HepG2 (cell line): ENCODE results near the gene SHC1.

ENCODE experiments used
- ATF7 ChIP-seq, 2 experiments: fragments of 450-650 bp in 1 of 2; sonication (generic) in 1 of 2; formaldehyde crosslinking in 1 of 2; IDR thresholded peaks; 2 replicates each; pipeline versions ENCODE4 v1.4.0 to v1.6.1; 2016 to 2020; ENCODE audit warnings: antibody characterized with exemption in 1 of 2, mild to moderate bottlenecking in 1 of 2, missing genetic modification reagents in 1 of 2
- BORCS8-MEF2B ChIP-seq: sonication (generic); formaldehyde crosslinking; IDR thresholded peaks from 2 replicates; pipeline ENCODE4 v1.8.0; 2022; ENCODE audit warnings: mild to moderate bottlenecking, missing genetic modification reagents
- ETS1 ChIP-seq: sonication (generic); formaldehyde crosslinking; IDR thresholded peaks from 2 replicates; pipeline ENCODE4 v1.4.0; 2020; ENCODE audit warnings: missing genetic modification reagents
- ETV6 ChIP-seq: sonication (generic); formaldehyde crosslinking; conservative IDR thresholded peaks from 2 replicates; pipeline ENCODE4 v1.4.0; 2020; ENCODE audit warnings: missing genetic modification reagents
- MYC ChIP-seq: sonication (generic); formaldehyde crosslinking; IDR thresholded peaks from 2 replicates; pipeline ENCODE4 v1.9.0; 2021; ENCODE audit warnings: missing genetic modification reagents, borderline replicate concordance
- PAX8 ChIP-seq: sonication (generic); formaldehyde crosslinking; IDR thresholded peaks from 2 replicates; pipeline ENCODE4 v1.8.0; 2022; ENCODE audit warnings: mild to moderate bottlenecking, missing genetic modification reagents, borderline replicate concordance
- PHF21A ChIP-seq: sonication (generic); formaldehyde crosslinking; IDR thresholded peaks from 2 replicates; pipeline ENCODE4 v1.5.0; 2020; ENCODE audit warnings: mild to moderate bottlenecking, missing genetic modification reagents
- TRIM22 ChIP-seq: fragments of 450-650 bp; IDR thresholded peaks from 2 replicates; pipeline ENCODE4 v1.6.1; 2017
- YY1 ChIP-seq: IDR thresholded peaks from 2 replicates; pipeline ENCODE4 v1.6.1; 2011; ENCODE audit warnings: low read length, low read depth, moderate library complexity, mild to moderate bottlenecking; ENCODE audit not compliant: insufficient read depth, insufficient replicate concordance
- ZNF558 ChIP-seq: sonication (generic); formaldehyde crosslinking; IDR thresholded peaks from 2 replicates; pipeline ENCODE4 v1.9.0; 2022; ENCODE audit warnings: mild to moderate bottlenecking, missing genetic modification reagents, borderline replicate concordance
- TF ChIP-seq, protein P1 (sequence below): sonication (generic); formaldehyde crosslinking; IDR thresholded peaks from 2 replicates; pipeline ENCODE4 v1.5.0; 2020; ENCODE audit warnings: mild to moderate bottlenecking, missing genetic modification reagents

DNA sequence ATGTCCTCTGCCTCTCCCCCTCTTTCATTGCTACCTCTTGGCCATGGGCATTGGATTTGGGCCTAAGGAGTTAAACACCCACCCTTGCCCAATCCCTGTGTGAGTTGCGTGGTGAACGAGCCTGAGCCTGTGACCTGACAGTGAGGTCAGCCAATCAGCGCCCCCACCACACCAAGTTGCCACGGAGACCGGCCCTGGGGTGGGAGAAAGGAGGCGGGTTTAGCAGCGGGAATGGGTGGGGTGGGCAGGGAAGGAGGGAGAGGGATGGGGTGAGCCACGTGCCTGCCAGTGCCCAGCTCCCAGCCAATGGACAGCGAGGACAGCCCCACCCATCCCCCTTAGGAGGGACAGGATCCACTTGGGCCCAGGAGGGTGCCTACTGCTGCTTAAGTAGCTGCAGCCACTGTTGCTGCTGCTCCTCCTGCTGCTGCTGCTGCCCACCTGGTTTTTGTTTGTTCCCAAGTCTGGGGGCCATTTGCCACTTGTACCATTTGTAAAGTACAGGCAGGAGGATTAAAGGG is 41.5 kb upstream of the SHC1 start:
- TF ChIP-seq ETS1: no peak
- TF ChIP-seq ATF7 (IDR thresholded peaks at IDR 0.05): no peak
- TF ChIP-seq ATF7 (CRISPR knock-in tag; IDR thresholded peaks at IDR 0.05): no peak
- TF ChIP-seq YY1: no peak
- no peak for TF ChIP-seq TRIM22
- TF ChIP-seq, protein P1, sequence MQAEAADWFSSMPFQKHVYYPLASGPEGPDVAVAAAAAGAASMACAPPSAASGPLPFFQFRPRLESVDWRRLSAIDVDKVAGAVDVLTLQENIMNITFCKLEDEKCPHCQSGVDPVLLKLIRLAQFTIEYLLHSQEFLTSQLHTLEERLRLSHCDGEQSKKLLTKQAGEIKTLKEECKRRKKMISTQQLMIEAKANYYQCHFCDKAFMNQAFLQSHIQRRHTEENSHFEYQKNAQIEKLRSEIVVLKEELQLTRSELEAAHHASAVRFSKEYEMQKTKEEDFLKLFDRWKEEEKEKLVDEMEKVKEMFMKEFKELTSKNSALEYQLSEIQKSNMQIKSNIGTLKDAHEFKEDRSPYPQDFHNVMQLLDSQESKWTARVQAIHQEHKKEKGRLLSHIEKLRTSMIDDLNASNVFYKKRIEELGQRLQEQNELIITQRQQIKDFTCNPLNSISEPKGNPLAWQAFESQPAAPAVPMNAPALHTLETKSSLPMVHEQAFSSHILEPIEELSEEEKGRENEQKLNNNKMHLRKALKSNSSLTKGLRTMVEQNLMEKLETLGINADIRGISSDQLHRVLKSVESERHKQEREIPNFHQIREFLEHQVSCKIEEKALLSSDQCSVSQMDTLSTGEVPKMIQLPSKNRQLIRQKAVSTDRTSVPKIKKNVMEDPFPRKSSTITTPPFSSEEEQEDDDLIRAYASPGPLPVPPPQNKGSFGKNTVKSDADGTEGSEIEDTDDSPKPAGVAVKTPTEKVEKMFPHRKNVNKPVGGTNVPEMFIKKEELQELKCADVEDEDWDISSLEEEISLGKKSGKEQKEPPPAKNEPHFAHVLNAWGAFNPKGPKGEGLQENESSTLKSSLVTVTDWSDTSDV: no peak
- no peak for TF ChIP-seq PAX8 (CRISPR knock-in tag)
- TF ChIP-seq BORCS8-MEF2B (CRISPR knock-in tag): no peak
- no peak for TF ChIP-seq ETV6 (CRISPR knock-in tag)
- no peak for TF ChIP-seq PHF21A
- TF ChIP-seq ZNF558 (CRISPR knock-in tag): no peak
- no peak for TF ChIP-seq MYC
